Activated naive CD8-positive, alpha-beta T cell treated with anti-CD3 and anti-CD28 coated beads, Interleukin-2, amount 10 ng/mL, durations not matched to agents 7 days and 5 days (primary cell): ENCODE results near the gene PHACTR2. TPM values are rescaled to one million over a fixed set of nuclear protein-coding genes. Genes with fewer than 3 reads are reported as not detected.

Experiments
- ATAC-seq: fragments of 150-1000 bp; cut with Tn5 transposase; one replicate; pipeline ENCODE4 v1.10.0; 2021; ENCODE audit warnings: low read depth, moderate library complexity
- POLR2A ChIA-PET: fragments of 350-600 bp; sonication (Branson Sonifier 250); formaldehyde crosslinking; loops from one replicate; lab custom pipeline; 2021; ENCODE audit warnings: antibody characterized with exemption; lab: Charles Lee
- DNase-seq: peaks from one replicate; pipeline ENCODE4 v3.0.0; 2021
- H3K27ac Mint-ChIP-seq: one replicate; pipeline ENCODE4 v1.8.0; 2022; ENCODE audit warnings: mild to moderate bottlenecking, mixed read lengths
- H3K27me3 Mint-ChIP-seq: one replicate; pipeline ENCODE4 v1.8.0; 2022; ENCODE audit warnings: mild to moderate bottlenecking, moderate library complexity, mixed read lengths
- H3K36me3 Mint-ChIP-seq: one replicate; pipeline ENCODE4 v1.8.0; 2021; ENCODE audit warnings: mild to moderate bottlenecking, mixed read lengths
- H3K4me1 Mint-ChIP-seq: one replicate; pipeline ENCODE4 v1.8.0; 2021; ENCODE audit warnings: mixed read lengths
- H3K4me3 Mint-ChIP-seq: one replicate; pipeline ENCODE4 v1.8.0; 2022; ENCODE audit warnings: mild to moderate bottlenecking, moderate library complexity, mixed read lengths
- H3K9me3 Mint-ChIP-seq: one replicate; pipeline ENCODE4 v1.8.0; 2021; ENCODE audit warnings: mixed read lengths
- total RNA-seq, 2 experiments: library from RNA; stranded (reverse); gene quantifications; one replicate each; pipeline ENCODE4 v1.2.3, GENCODE V29; 2021

PHACTR2 gene
- total RNA-seq, 2 experiments from 2014 or later, result 29.7 to 30.5 TPM

DNA sequence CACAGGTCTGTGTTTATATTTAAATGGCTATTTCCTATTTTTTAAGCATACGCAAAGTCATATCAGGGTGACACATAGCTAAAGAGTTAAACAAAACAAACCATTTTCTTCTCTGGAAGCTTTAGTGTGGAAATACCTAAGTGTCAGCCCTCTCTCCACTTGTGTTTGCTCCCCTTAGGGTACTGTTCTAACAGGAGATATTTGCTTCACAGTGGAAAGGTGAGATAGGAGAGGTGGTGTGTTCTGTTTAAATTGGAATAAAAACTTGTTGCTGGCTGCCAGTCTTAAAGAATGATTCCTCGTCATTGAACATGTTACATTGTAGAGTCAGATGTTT, 18.9 kb downstream of the PHACTR2 start:
- ATAC-seq (no peak), DNase-seq (no peak)
- H3K27ac Mint-ChIP-seq, result no peak overlapping the region
- H3K4me1 Mint-ChIP-seq, result peaks cover 1% of the 10 kb centered on the region
- no peaks in the 10 kb centered on the region for H3K9me3 Mint-ChIP-seq
- no peaks in the 10 kb centered on the region for H3K27me3 Mint-ChIP-seq
- no peaks in the 10 kb centered on the region for H3K36me3 Mint-ChIP-seq
- no peak overlapping the region for H3K4me3 Mint-ChIP-seq
- POLR2A ChIA-PET, result no interaction called here

- no peak overlapping the region for H3K4me3 Mint-ChIP-seq
- POLR2A ChIA-PET, result no interaction called here
- ATAC-seq (no peak), DNase-seq (no peak)
- no peaks in the 10 kb centered on the region for H3K36me3 Mint-ChIP-seq
- no peaks in the 10 kb centered on the region for H3K9me3 Mint-ChIP-seq
- no peaks in the 10 kb centered on the region for H3K27me3 Mint-ChIP-seq
- H3K4me1 Mint-ChIP-seq, result peaks cover 1% of the 10 kb centered on the region
- H3K27ac Mint-ChIP-seq, result no peak overlapping the region
Observed at GRCh38 chr6:143697076-143697800, 19.5 kb downstream of the PHACTR2 start.

DNA sequence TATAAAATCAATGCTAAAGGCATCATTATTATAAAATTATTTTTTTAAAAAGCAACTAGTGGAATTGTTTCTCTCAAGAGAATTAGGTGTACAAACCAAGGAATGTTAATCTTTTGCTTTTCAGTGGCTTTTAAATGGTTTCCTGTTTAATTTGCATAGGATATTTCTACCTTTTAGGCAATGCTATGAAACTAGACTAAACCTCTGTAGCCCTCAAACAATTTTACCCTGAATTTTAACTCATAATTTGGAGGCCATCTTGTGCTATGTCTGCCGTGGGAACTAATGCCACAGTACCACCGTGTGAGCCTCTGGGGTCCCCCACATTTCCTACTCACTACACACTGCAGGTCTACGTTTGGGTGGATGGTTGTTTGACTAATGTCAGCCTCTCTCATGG, 20.6 kb downstream of the PHACTR2 start:
- DNase-seq, result no peak
- no peak for ATAC-seq
- H3K4me3 Mint-ChIP-seq, result no peak overlapping the region
- no peaks in the 10 kb centered on the region for H3K36me3 Mint-ChIP-seq
- no peaks in the 10 kb centered on the region for H3K27me3 Mint-ChIP-seq
- H3K4me1 Mint-ChIP-seq, result peaks cover 1% of the 10 kb centered on the region
- no peak overlapping the region for H3K27ac Mint-ChIP-seq
- no peaks in the 10 kb centered on the region for H3K9me3 Mint-ChIP-seq
- POLR2A ChIA-PET, result no interaction called here

DNA sequence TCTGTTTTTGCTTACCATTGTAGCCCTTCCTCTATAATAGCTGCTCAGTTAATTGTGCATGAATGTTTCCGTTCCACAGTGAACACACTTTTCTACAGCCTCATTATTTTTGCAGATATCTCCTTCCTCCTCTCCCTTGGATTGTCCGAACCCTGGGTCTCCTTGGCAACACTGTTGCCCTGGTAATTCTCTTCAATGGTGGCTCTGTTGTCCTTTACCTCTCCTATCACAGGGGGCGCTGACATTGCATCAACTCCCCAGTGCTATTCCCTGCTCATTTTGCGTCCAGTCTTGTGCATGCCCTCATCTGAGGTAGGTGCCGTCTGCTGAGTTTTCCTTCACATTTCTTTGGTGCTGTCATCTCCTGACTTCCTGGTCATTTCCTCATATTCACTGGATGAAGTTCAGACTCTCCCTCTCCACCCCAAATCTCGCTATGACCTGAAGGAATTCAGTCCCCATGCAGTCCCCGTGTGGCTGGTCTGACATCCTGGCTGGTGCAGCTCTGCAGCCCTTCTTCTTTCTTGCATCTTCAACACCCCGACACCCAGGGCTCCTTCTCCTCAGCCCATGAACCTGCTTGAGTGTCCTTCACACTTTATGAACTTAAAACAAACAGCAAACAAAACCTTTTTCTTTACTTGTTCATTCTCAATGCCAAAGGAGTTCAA, 21.1 kb downstream of the PHACTR2 start:
- ATAC-seq, result no peak
- H3K36me3 Mint-ChIP-seq, result no peaks in the 10 kb centered on the region
- POLR2A ChIA-PET, result no interaction called here
- H3K27me3 Mint-ChIP-seq, result no peaks in the 10 kb centered on the region
- no peaks in the 10 kb centered on the region for H3K9me3 Mint-ChIP-seq
- peaks cover 1% of the 10 kb centered on the region for H3K4me1 Mint-ChIP-seq
- H3K27ac Mint-ChIP-seq, result no peak overlapping the region
- H3K4me3 Mint-ChIP-seq, result no peak overlapping the region
- no peak for DNase-seq

GRCh38 chr6:143699430-143699825, 21.7 kb downstream of the PHACTR2 start:
- ATAC-seq, result no peak
- no peak for DNase-seq
- H3K27me3 Mint-ChIP-seq, result no peaks in the 10 kb centered on the region
- no peaks in the 10 kb centered on the region for H3K9me3 Mint-ChIP-seq
- H3K4me3 Mint-ChIP-seq, result no peak overlapping the region
- no peaks in the 10 kb centered on the region for H3K36me3 Mint-ChIP-seq
- H3K4me1 Mint-ChIP-seq, result peaks cover 1% of the 10 kb centered on the region
- no peak overlapping the region for H3K27ac Mint-ChIP-seq
- POLR2A ChIA-PET, result no interaction called here

DNA sequence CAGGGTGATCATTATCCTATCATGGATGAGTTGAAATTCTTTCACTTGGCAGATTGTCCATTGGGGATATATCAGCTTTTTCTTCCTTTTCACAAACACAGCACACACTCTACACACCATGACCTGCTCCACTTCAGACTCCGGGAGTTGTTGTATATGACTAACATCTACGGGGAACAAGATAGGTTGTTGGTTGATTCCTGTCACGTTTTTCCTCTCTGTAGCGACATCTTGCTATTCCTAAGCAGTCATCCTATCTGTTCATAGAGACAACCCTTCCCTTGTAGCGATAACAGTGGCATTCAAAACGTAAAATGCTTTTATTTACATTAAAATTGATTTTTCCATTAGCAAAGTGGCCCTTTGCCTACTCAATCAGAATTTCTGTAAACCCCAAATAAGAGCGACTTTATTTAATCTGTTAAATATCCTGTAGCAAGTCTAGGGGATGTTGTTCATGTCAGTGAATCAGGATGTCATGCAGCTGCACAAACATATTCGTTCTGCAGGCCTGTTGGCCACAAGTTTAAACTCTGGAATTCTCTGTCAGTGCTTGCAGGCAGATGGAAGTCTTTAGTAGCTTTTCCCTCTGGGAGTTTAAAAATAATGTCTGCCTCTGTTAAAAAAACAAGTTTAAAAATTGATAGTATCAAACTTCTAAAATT, 23.1 kb downstream of the PHACTR2 start:
- ATAC-seq (no peak), DNase-seq (no peak)
- H3K27ac Mint-ChIP-seq, result no peak overlapping the region
- H3K9me3 Mint-ChIP-seq, result no peaks in the 10 kb centered on the region
- no peaks in the 10 kb centered on the region for H3K36me3 Mint-ChIP-seq
- H3K27me3 Mint-ChIP-seq, result no peaks in the 10 kb centered on the region
- no peak overlapping the region for H3K4me3 Mint-ChIP-seq
- no peaks in the 10 kb centered on the region for H3K4me1 Mint-ChIP-seq
- POLR2A ChIA-PET, result no interaction called here

GRCh38 chr6:143701349-143702234, 23.8 kb downstream of the PHACTR2 start:
- peaks cover 2% of the 10 kb centered on the region for H3K9me3 Mint-ChIP-seq
- DNase-seq, result no peak
- H3K4me1 Mint-ChIP-seq, result no peaks in the 10 kb centered on the region
- H3K27me3 Mint-ChIP-seq, result no peaks in the 10 kb centered on the region
- POLR2A ChIA-PET, result no interaction called here
- H3K4me3 Mint-ChIP-seq, result no peak overlapping the region
- no peak for ATAC-seq
- H3K27ac Mint-ChIP-seq, result no peak overlapping the region
- H3K36me3 Mint-ChIP-seq, result no peaks in the 10 kb centered on the region

DNA sequence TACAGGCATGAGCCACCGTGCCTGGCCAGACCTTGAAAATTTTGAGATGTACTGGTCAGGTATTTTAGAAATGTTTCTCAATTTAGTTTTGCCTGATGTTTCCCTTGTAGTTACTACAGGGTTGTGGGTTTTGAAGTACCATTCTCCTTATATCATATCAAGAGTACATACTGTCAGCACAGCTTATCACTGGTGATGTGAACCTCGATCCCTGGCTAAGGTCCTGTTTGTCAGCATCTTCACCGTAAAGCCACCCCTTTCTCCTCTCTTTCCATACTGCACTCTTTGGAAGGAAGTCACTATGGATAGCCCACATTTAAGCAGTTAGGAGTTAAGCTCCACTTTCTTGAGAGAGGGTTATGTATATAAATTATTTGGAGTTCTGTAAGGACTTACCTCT, 27.8 kb downstream of the PHACTR2 start:
- ATAC-seq (no peak), DNase-seq (no peak)
- peaks cover 2% of the 10 kb centered on the region for H3K27me3 Mint-ChIP-seq
- no peak overlapping the region for H3K4me3 Mint-ChIP-seq
- peaks cover 5% of the 10 kb centered on the region for H3K36me3 Mint-ChIP-seq
- POLR2A ChIA-PET, result no interaction called here
- no peak overlapping the region for H3K27ac Mint-ChIP-seq
- H3K9me3 Mint-ChIP-seq, result peaks cover 7% of the 10 kb centered on the region
- no peaks in the 10 kb centered on the region for H3K4me1 Mint-ChIP-seq

- no peak overlapping the region for H3K27ac Mint-ChIP-seq
- no peaks in the 10 kb centered on the region for H3K4me1 Mint-ChIP-seq
- H3K36me3 Mint-ChIP-seq, result peaks cover 5% of the 10 kb centered on the region
- H3K27me3 Mint-ChIP-seq, result peaks cover 2% of the 10 kb centered on the region
- peaks cover 7% of the 10 kb centered on the region for H3K9me3 Mint-ChIP-seq
- POLR2A ChIA-PET, result no interaction called here
- DNase-seq, result no peak
- no peak overlapping the region for H3K4me3 Mint-ChIP-seq
- ATAC-seq, result no peak
Observed at GRCh38 chr6:143707697-143708096, 29.9 kb downstream of the PHACTR2 start.

DNA sequence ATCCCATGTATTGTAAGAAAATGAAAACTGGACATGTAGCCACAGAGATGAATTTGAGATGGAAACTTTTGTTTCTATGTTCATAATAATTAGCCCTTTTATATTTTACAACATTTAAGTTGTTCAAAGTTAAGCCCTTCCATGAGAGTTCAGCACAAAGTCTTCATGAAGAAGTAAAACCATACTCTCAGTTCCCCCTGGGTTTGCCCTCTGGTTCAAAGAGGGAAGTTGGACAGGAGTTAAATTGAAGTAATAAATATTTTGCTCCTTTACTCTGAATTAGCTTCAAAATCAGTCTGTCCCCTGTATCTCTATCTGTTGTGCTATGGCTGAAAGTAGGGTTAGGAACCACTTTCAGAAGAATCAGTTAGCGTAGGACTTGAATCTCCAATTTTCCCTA, 31.1 kb downstream of the PHACTR2 start:
- peaks cover 2% of the 10 kb centered on the region for H3K27me3 Mint-ChIP-seq
- H3K4me3 Mint-ChIP-seq, result no peak overlapping the region
- DNase-seq (no peak), ATAC-seq (no peak)
- H3K4me1 Mint-ChIP-seq, result no peaks in the 10 kb centered on the region
- peaks cover 7% of the 10 kb centered on the region for H3K9me3 Mint-ChIP-seq
- H3K36me3 Mint-ChIP-seq, result peaks cover 7% of the 10 kb centered on the region
- no peak overlapping the region for H3K27ac Mint-ChIP-seq
- POLR2A ChIA-PET, result no interaction called here

DNA sequence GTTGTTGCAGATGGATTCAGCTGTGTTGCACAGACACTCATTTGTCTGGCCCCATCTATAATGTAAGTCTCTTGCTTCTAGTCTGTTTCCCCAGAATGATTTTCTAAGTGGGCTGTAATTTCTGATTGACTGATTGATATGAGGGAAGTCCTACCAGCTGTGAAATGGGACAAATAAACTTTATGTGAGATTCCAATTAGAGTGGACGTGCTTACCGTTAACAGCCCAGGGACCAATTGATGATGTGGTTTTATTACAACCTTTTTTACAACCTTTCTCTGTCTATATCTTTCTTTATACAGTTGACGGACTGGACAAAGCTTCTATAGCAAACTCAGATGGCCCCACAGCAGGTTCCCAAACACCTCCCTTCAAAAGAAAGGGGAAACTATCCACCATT, 33.9 kb downstream of the PHACTR2 start:
- ATAC-seq, result no peak
- POLR2A ChIA-PET, result no interaction called here

GRCh38 chr6:143718472-143718871, 40.7 kb downstream of the PHACTR2 start:
- DNase-seq (no peak), ATAC-seq (no peak)
- Mint-ChIP-seq H3K4me3 (no peak overlapping the region), H3K9me3 (peaks cover 8% of the 10 kb centered on the region), H3K36me3 (peaks cover 18% of the 10 kb centered on the region), H3K4me1 (no peaks in the 10 kb centered on the region), H3K27ac (no peak overlapping the region), H3K27me3 (no peaks in the 10 kb centered on the region)
- POLR2A ChIA-PET, result no interaction called here

More for the DNA sequence above, 33.9 kb downstream of the PHACTR2 start:
- Mint-ChIP-seq H3K4me3 (no peak overlapping the region), H3K4me1 (no peaks in the 10 kb centered on the region), H3K9me3 (peaks cover 4% of the 10 kb centered on the region), H3K27me3 (peaks cover 2% of the 10 kb centered on the region), H3K36me3 (peaks cover 6% of the 10 kb centered on the region), H3K27ac (no peak overlapping the region)
- no peak for DNase-seq

- Mint-ChIP-seq H3K36me3 (peaks cover 29% of the 10 kb centered on the region), H3K4me1 (peaks cover 2% of the 10 kb centered on the region)
- POLR2A ChIA-PET, result no interaction called here
Observed at GRCh38 chr6:143721642-143722041, 43.9 kb downstream of the PHACTR2 start.

More at GRCh38 chr6:143721642-143722041, 43.9 kb downstream of the PHACTR2 start:
- Mint-ChIP-seq H3K9me3 (peaks cover 13% of the 10 kb centered on the region), H3K4me3 (no peak overlapping the region), H3K27ac (no peak overlapping the region), H3K27me3 (no peaks in the 10 kb centered on the region)
- no peak for DNase-seq
- no peak for ATAC-seq
